GM18526 (cell line): ENCODE results near the gene MAN2A2.

Experiments
- POLR2A ChIP-seq: IDR thresholded peaks from 3 replicates; pipeline ENCODE4 v1.6.1; 2011; ENCODE audit not compliant: insufficient read length; ENCODE audit errors: extremely low read depth

The MAN2A2 gene

GRCh38 chr15:90879730-90880366, 23.3 kb upstream of the MAN2A2 start:
- TF ChIP-seq POLR2A, result no peak

- no peak for TF ChIP-seq POLR2A
Observed at GRCh38 chr15:90880381-90881145, 22.5 kb upstream of the MAN2A2 start.

- no peak for TF ChIP-seq POLR2A
Observed at GRCh38 chr15:90881181-90881977, 21.7 kb upstream of the MAN2A2 start.

- no peak for TF ChIP-seq POLR2A
Observed at GRCh38 chr15:90881978-90882721, 21.0 kb upstream of the MAN2A2 start.

GRCh38 chr15:90882781-90883525, 20.1 kb upstream of the MAN2A2 start:
- no peak for TF ChIP-seq POLR2A

GRCh38 chr15:90883526-90883975, 19.6 kb upstream of the MAN2A2 start:
- no peak for TF ChIP-seq POLR2A

GRCh38 chr15:90883976-90884718, 19.0 kb upstream of the MAN2A2 start, which contains the start of gene FES:
TSS of gene FES (plus strand) at chr15:90884504. CDS start at chr15:90885046, 542 bp downstream.
- peak; percentile 29 for TF ChIP-seq POLR2A

- no peak for TF ChIP-seq POLR2A
Observed at GRCh38 chr15:90884719-90885431, 18.2 kb upstream of the MAN2A2 start.

GRCh38 chr15:90885432-90886290, 17.4 kb upstream of the MAN2A2 start:
- no peak for TF ChIP-seq POLR2A

GRCh38 chr15:90886291-90886614, 16.8 kb upstream of the MAN2A2 start:
- TF ChIP-seq POLR2A, result no peak

- TF ChIP-seq POLR2A, result no peak
Observed at GRCh38 chr15:90887037-90887481, 16.0 kb upstream of the MAN2A2 start.

GRCh38 chr15:90889313-90889730, 13.8 kb upstream of the MAN2A2 start:
- TF ChIP-seq POLR2A, result no peak

GRCh38 chr15:90889736-90890456, 13.2 kb upstream of the MAN2A2 start:
- TF ChIP-seq POLR2A, result no peak
